ENCODE results near the gene PTH. TPM values are rescaled to one million over a fixed set of nuclear protein-coding genes. Genes with fewer than 3 reads are reported as not detected.

PTH gene
- total and polyA plus RNA-seq, 3 experiments from 2014 or later, result not detected

GRCh38 chr11:13465909-13466371 lies 29.9 kb downstream of the PTH start:
- no peaks in the 10 kb centered on the region for H3K36me3 ChIP-seq (ENCODE audit: insufficient read depth, low read length)
- Mint-ChIP-seq H3K4me3 (peak overlapping the region in 1 of 7 donors; percentile 74), H3K36me3 (peaks cover 0 to 10% (median 0%) of the 10 kb centered on the region in 3 donors), H3K27me3 (peaks cover 8 to 24% of the 10 kb centered on the region in 2 donors), H3K9me3 (no peaks in the 10 kb centered on the region), H3K4me1 (peaks cover 23 to 34% (median 25%) of the 10 kb centered on the region in 3 donors), H3K27ac (peak overlapping the region in 2 of 8 donors; percentile 21 to 73)
- no peak overlapping the region for H3K4me3 ChIP-seq (ENCODE audit: low read length)
- ChIA-PET POLR2A (no interaction called here), CTCF (no interaction called here)
- H3K27ac ChIP-seq (ENCODE audit: low read depth, low read length), result no peak overlapping the region
- H3K9me3 ChIP-seq (ENCODE audit: low read length), result no peaks in the 10 kb centered on the region
- peaks cover 22% of the 10 kb centered on the region for H3K4me1 ChIP-seq (ENCODE audit: insufficient read depth, low read length)
- H3K27me3 ChIP-seq (ENCODE audit: insufficient read depth, low read length, poor library complexity, severe bottlenecking), result no peaks in the 10 kb centered on the region
- DNase-seq, result peak in 1 of 5 donors; percentile 17

DNA sequence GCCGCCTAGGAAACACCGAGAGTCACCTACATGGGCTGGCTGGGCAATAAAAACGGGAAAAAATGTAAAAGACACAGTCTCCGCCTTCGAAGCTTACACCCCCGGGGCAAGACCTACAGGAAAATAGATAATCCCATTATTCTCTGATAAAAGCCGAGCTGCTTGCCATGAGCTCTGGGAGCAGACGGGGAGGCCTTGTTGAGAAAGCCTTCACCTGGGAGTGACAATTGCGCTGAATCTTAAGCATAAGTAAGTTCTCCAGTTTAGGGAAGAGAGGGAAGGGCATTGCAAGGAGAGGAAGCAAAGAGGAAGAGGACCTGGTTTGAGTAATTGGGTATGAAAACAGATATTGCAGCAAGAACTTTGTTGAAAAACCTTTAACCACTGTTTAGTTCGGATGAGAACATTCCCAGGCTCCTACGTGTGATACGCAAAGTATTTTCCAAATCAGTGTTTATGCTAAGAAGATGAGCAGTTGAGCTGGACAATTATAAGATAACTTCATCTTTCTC lies 32.0 kb downstream of the PTH start:
- Mint-ChIP-seq H3K27ac (peak overlapping the region; percentile 92 to 99 (median 98)), H3K27me3 (peaks cover 0 to 7% of the 10 kb centered on the region in 2 donors), H3K36me3 (peaks cover 0 to 17% (median 7%) of the 10 kb centered on the region in 3 donors), H3K4me1 (peaks cover 40 to 51% (median 44%) of the 10 kb centered on the region in 3 donors), H3K9me3 (no peaks in the 10 kb centered on the region), H3K4me3 (peak overlapping the region; percentile 97 to 100 (median 99))
- no peaks in the 10 kb centered on the region for H3K27me3 ChIP-seq (ENCODE audit: insufficient read depth, low read length, poor library complexity, severe bottlenecking)
- CTCF ChIA-PET, result interaction anchor here (1.0 to 2.2 kb wide), 2 partner anchors 10 to 16 kb away, joined by 3 to 5 read pairs; no protein-coding TSS in a partner anchor
- peak overlapping the region; percentile 86 for H3K4me3 ChIP-seq (ENCODE audit: low read length)
- H3K27ac ChIP-seq (ENCODE audit: low read depth, low read length), result peak overlapping the region; percentile 75
- no peaks in the 10 kb centered on the region for H3K9me3 ChIP-seq (ENCODE audit: low read length)
- no peaks in the 10 kb centered on the region for H3K36me3 ChIP-seq (ENCODE audit: insufficient read depth, low read length)
- DNase-seq, result no peak
- peaks cover 24% of the 10 kb centered on the region for H3K4me1 ChIP-seq (ENCODE audit: insufficient read depth, low read length)
- POLR2A ChIA-PET, result interaction anchor here (1.2 to 1.6 kb wide), 2 partner anchors 13 to 23 kb away, joined by 3 to 4 read pairs; no protein-coding TSS in a partner anchor

DNA sequence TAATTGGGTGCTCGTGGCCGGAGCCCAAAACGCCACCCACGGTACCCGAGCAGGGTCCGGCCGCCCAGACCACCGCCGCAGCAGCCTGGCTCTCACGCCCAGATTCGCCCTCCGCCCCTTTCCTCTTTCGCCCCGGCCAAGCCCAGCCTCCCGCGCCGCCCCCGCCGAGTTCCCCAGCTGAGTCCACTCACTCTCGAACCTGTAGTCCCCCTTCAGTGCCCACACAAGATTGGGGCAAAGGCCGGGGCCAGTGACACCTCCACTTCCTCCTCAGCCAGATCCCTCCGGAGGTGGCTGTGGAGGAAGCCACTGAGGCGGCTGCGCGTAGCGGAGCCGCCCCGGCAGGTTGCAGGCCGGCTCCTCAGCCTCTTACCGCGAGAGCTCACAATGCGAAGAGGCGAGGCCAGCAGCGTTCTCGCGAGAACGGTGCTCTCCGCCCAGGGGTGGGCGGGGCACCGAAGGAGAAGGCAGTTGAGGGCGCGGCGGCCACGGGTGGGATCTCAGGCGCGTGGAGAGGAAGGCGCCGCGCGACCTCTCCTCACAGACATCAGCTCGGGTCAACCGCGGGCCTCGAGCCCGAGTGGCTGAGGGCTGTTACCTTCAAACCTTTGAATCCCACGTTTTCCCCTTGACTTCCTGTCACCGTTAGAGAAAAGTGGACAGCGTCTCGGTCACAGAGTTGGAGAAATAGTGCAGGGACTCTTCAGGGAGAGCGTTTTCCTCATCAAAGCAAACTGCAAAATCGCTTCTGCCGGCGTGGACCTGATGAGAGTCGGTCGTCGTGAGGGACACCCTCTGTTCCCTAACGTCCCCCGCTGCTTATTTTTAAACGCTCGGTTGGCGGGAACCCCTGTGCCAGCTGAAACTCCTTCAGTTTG lies 32.7 kb downstream of the PTH start, which contains the start of gene BTBD10:
Gene BTBD10 (minus strand): TSS at position 322 of the 878 bp plus-strand sequence. CDS start 18,098 bp downstream, outside the sequence.
- Histone ChIP-seq H3K4me3 (ENCODE audit: low read length) (peak within 1 kb of the TSS; percentile 86), H3K4me1 (ENCODE audit: insufficient read depth, low read length) (peaks cover 24% of the 10 kb centered on the region), H3K27ac (ENCODE audit: low read depth, low read length) (peak within 1 kb of the TSS; percentile 75), H3K36me3 (ENCODE audit: insufficient read depth, low read length) (no peaks in the 10 kb centered on the region), H3K27me3 (ENCODE audit: insufficient read depth, low read length, poor library complexity, severe bottlenecking) (no peaks in the 10 kb centered on the region), H3K9me3 (ENCODE audit: low read length) (no peaks in the 10 kb centered on the region)
- H3K27me3 Mint-ChIP-seq, result peaks cover 0 to 7% of the 10 kb centered on the region in 2 donors
- peaks cover 0 to 19% (median 7%) of the 10 kb centered on the region in 3 donors for H3K36me3 Mint-ChIP-seq
- H3K9me3 Mint-ChIP-seq, result no peaks in the 10 kb centered on the region
- ChIA-PET POLR2A (interaction anchor here (1.2 to 1.6 kb wide), 2 partner anchors 13 to 24 kb away, joined by 3 to 4 read pairs; no protein-coding TSS in a partner anchor), CTCF (interaction anchor here (1.0 to 2.2 kb wide), 3 partner anchors 9 to 185 kb away, joined by 3 to 5 read pairs (median 4); no protein-coding TSS in a partner anchor)
- peaks cover 43 to 57% (median 51%) of the 10 kb centered on the region in 3 donors for H3K4me1 Mint-ChIP-seq
- DNase-seq, result peak; percentile 90 to 96 (median 91)
- H3K27ac Mint-ChIP-seq, result peak within 1 kb of the TSS; percentile 92 to 99 (median 98)
- H3K4me3 Mint-ChIP-seq, result peak within 1 kb of the TSS; percentile 97 to 100 (median 99)

GRCh38 chr11:13462311-13462900 lies 33.4 kb downstream of the PTH start:
- ChIA-PET CTCF (interaction anchor here (0.5 to 2.2 kb wide), 4 partner anchors 8 to 184 kb away, joined by 3 to 5 read pairs (median 4); no protein-coding TSS in a partner anchor), POLR2A (interaction anchor here (1.2 to 1.6 kb wide), 2 partner anchors 12 to 25 kb away, joined by 3 to 4 read pairs; no protein-coding TSS in a partner anchor)
- Mint-ChIP-seq H3K4me3 (peak overlapping the region; percentile 97 to 100 (median 99)), H3K27ac (peak overlapping the region; percentile 92 to 99 (median 98)), H3K27me3 (peaks cover 0 to 7% of the 10 kb centered on the region in 2 donors), H3K9me3 (no peaks in the 10 kb centered on the region), H3K36me3 (peaks cover 0 to 19% (median 7%) of the 10 kb centered on the region in 3 donors), H3K4me1 (peaks cover 47 to 64% (median 58%) of the 10 kb centered on the region in 3 donors)
- DNase-seq, result peak in 4 of 5 donors; percentile 46 to 73 (median 58)
- no peaks in the 10 kb centered on the region for H3K36me3 ChIP-seq (ENCODE audit: insufficient read depth, low read length)
- H3K4me3 ChIP-seq (ENCODE audit: low read length), result peak overlapping the region; percentile 86
- no peaks in the 10 kb centered on the region for H3K27me3 ChIP-seq (ENCODE audit: insufficient read depth, low read length, poor library complexity, severe bottlenecking)
- no peaks in the 10 kb centered on the region for H3K9me3 ChIP-seq (ENCODE audit: low read length)
- H3K4me1 ChIP-seq (ENCODE audit: insufficient read depth, low read length), result peaks cover 24% of the 10 kb centered on the region
- peak overlapping the region; percentile 75 for H3K27ac ChIP-seq (ENCODE audit: low read depth, low read length)

DNA sequence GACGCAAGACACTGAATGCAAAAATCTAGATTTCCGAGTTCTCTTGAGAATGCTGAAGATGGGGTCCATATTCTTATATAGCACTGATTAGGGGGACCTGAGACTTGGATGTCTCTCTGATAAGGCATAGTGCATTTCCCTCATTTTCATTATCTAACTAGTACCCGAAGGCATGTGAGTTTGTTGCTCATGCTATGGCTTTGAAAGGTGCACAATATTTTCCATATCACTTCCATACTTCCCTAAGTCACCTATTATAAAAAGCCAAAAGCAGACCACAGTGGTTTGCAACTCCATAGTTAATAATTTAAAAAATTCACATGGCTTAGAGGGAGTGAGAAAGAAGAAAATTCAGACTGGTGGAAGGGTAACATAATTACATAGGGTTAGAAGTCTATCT lies 34.5 kb downstream of the PTH start:
- H3K4me3 Mint-ChIP-seq, result peak overlapping the region in 6 of 7 donors; percentile 97 to 100 (median 98)
- POLR2A ChIA-PET, result no interaction called here

DNA sequence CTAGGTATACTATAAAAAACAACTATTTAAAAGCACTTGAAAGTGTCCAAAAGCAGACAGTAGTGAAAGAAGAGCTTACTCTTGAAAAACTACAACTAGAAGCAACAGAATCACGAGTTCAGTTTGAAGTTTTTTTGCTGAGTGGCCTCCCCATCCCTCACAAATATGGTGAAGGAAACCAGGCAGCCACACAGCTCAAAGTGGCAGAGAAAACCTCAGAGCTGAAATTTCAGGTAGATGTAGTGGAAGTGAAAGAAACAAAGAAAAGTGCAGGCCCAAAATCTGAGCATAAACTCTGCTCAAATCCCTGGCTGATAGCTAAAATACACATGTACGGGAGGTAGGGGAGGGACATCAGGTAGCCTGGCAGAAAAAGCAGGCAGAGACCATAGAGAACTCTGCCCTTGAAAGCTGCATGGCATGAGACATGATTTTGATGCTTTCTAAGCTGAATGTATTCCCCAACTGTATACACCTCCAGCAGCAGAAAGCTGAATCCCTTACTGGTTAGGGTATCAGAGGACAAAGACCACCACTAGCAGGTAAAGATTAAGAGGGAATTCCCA lies 44.9 kb downstream of the PTH start:
- H3K4me1 Mint-ChIP-seq, result peaks cover 52 to 84% (median 79%) of the 10 kb centered on the region in 3 donors
- H3K9me3 ChIP-seq (ENCODE audit: low read length), result no peaks in the 10 kb centered on the region
- H3K27ac Mint-ChIP-seq, result peak overlapping the region in 4 of 8 donors; percentile 11 to 71 (median 52)
- peaks cover 10% of the 10 kb centered on the region for H3K4me1 ChIP-seq (ENCODE audit: insufficient read depth, low read length)
- peaks cover 16 to 17% (median 16%) of the 10 kb centered on the region in 3 donors for H3K36me3 Mint-ChIP-seq
- CTCF ChIA-PET, result no interaction called here
- H3K27me3 ChIP-seq (ENCODE audit: insufficient read depth, low read length, poor library complexity, severe bottlenecking), result no peaks in the 10 kb centered on the region
- no peaks in the 10 kb centered on the region for H3K36me3 ChIP-seq (ENCODE audit: insufficient read depth, low read length)
- H3K27ac ChIP-seq (ENCODE audit: low read depth, low read length), result no peak overlapping the region
- no peak overlapping the region for H3K4me3 ChIP-seq (ENCODE audit: low read length)
- H3K27me3 Mint-ChIP-seq, result no peaks in the 10 kb centered on the region
- peak overlapping the region in 1 of 7 donors; percentile 48 for H3K4me3 Mint-ChIP-seq
- DNase-seq, result no peak
- POLR2A ChIA-PET, result interaction anchor here (0.9 kb wide), 1 partner anchor 12 kb away, joined by 3 read pairs; the partner anchor contains the start of gene BTBD10
- H3K9me3 Mint-ChIP-seq, result peaks cover 0 to 8% (median 6%) of the 10 kb centered on the region in 5 donors

More for the DNA sequence above, 34.5 kb downstream of the PTH start:
- Histone ChIP-seq H3K27ac (ENCODE audit: low read depth, low read length) (no peak overlapping the region), H3K9me3 (ENCODE audit: low read length) (no peaks in the 10 kb centered on the region), H3K4me1 (ENCODE audit: insufficient read depth, low read length) (peaks cover 24% of the 10 kb centered on the region), H3K27me3 (ENCODE audit: insufficient read depth, low read length, poor library complexity, severe bottlenecking) (no peaks in the 10 kb centered on the region), H3K36me3 (ENCODE audit: insufficient read depth, low read length) (no peaks in the 10 kb centered on the region), H3K4me3 (ENCODE audit: low read length) (no peak overlapping the region)
- Mint-ChIP-seq H3K4me1 (peaks cover 51 to 68% (median 66%) of the 10 kb centered on the region in 3 donors), H3K9me3 (no peaks in the 10 kb centered on the region), H3K27ac (peak overlapping the region in 5 of 8 donors; percentile 2 to 97 (median 47)), H3K36me3 (peaks cover 0 to 19% (median 7%) of the 10 kb centered on the region in 3 donors), H3K27me3 (peaks cover 0 to 7% of the 10 kb centered on the region in 2 donors)
- DNase-seq, result no peak
- CTCF ChIA-PET, result no interaction called here

DNA sequence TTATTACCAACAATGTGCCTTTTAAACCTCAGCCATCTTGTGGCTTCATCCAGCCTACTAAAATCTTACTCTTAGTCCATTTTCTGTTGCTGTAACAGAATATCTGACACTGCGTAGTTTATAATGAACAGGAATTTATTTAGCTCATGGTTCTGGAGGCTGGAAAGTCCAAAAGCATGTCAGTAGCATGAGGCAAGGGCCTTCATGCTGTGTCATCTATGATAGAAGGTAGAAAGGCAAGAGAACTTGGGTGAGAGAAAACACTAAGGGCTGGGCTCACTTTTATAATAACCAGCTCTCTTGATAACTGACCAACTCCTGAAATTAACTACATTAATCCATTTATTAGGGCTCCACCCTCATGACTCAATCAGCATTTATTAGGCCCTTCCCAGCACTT lies 46.3 kb downstream of the PTH start:
- POLR2A ChIA-PET, result no interaction called here
- Histone ChIP-seq H3K4me3 (ENCODE audit: low read length) (no peak overlapping the region), H3K27me3 (ENCODE audit: insufficient read depth, low read length, poor library complexity, severe bottlenecking) (no peaks in the 10 kb centered on the region), H3K4me1 (ENCODE audit: insufficient read depth, low read length) (peaks cover 10% of the 10 kb centered on the region), H3K36me3 (ENCODE audit: insufficient read depth, low read length) (no peaks in the 10 kb centered on the region), H3K9me3 (ENCODE audit: low read length) (no peaks in the 10 kb centered on the region), H3K27ac (ENCODE audit: low read depth, low read length) (no peak overlapping the region)
- H3K9me3 Mint-ChIP-seq, result peaks cover 0 to 8% (median 6%) of the 10 kb centered on the region in 5 donors
- no peak overlapping the region for H3K4me3 Mint-ChIP-seq
- peaks cover 16 to 17% (median 16%) of the 10 kb centered on the region in 3 donors for H3K36me3 Mint-ChIP-seq
- H3K27ac Mint-ChIP-seq, result no peak overlapping the region
- CTCF ChIA-PET, result no interaction called here
- no peaks in the 10 kb centered on the region for H3K27me3 Mint-ChIP-seq
- peaks cover 57 to 85% (median 80%) of the 10 kb centered on the region in 3 donors for H3K4me1 Mint-ChIP-seq
- DNase-seq, result no peak

Measured in CD8-positive, alpha-beta memory T cell (primary cell).